Astrocyte (in vitro differentiated cells and primary cell): ENCODE measurements around the gene MYBL2.

ENCODE experiments used
- EZH2 ChIP-seq: IDR thresholded peaks from 2 replicates; pipeline ENCODE4 v1.6.1; 2012; ENCODE audit warnings: mild to moderate bottlenecking, low read length, inconsistent platforms; ENCODE audit not compliant: insufficient read depth
- TF ChIP-seq, protein P1 (sequence below): IDR thresholded peaks from 2 replicates; pipeline ENCODE4 v1.5.1; 2011; ENCODE audit warnings: low read depth, mild to moderate bottlenecking, inconsistent platforms, low read length, moderate library complexity; ENCODE audit not compliant: insufficient read depth

DNA sequence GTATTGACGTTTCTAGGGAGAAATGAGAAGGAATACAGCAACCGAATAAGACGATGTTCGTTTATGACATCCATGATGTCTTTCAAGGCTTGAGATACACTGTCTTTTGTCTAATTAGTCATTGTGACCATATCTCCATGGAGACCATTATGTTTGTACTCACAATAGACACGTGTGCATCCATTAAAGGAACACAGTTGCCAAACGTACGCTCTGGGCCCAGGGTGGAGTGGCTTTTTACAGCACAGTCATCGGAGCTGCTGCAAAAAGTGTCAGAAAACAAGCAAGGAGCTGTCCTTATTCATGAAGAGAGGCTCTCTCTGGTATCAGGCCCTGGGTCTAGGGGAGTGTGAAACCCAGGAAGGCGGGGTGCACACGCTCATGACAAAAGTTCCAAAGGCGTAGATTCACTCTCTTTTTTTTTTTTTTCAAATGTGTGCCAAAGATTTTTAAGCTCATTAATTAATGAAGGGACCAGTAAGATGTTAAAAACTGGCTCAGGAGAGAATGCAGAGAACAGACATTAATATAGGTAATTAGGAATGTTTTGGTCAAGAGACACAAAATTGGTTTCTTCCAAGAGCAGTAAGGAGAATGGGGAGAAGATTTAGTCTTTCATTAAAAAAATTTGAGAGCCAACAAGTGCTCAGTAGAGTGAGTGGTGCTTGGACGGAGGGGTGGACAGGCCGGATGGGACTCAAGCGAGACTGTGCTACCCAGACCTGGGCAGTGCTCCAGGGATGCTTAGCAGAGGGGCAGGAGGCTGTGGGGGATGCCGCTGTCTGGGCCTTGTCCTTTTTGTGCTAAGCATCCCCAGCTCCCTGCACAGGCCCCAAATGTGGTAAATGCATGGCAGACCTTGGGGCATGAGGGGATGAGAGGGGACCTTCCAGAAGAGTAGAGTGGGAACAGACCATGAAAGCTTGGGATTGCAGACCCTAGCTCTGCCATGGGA lies 94.7 kb downstream of the MYBL2 start:
- TF ChIP-seq, protein P1, sequence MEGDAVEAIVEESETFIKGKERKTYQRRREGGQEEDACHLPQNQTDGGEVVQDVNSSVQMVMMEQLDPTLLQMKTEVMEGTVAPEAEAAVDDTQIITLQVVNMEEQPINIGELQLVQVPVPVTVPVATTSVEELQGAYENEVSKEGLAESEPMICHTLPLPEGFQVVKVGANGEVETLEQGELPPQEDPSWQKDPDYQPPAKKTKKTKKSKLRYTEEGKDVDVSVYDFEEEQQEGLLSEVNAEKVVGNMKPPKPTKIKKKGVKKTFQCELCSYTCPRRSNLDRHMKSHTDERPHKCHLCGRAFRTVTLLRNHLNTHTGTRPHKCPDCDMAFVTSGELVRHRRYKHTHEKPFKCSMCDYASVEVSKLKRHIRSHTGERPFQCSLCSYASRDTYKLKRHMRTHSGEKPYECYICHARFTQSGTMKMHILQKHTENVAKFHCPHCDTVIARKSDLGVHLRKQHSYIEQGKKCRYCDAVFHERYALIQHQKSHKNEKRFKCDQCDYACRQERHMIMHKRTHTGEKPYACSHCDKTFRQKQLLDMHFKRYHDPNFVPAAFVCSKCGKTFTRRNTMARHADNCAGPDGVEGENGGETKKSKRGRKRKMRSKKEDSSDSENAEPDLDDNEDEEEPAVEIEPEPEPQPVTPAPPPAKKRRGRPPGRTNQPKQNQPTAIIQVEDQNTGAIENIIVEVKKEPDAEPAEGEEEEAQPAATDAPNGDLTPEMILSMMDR = no peak
- no peak for TF ChIP-seq EZH2
